ENCODE data around the gene SEC14L5.

SEC14L5 gene

DNA sequence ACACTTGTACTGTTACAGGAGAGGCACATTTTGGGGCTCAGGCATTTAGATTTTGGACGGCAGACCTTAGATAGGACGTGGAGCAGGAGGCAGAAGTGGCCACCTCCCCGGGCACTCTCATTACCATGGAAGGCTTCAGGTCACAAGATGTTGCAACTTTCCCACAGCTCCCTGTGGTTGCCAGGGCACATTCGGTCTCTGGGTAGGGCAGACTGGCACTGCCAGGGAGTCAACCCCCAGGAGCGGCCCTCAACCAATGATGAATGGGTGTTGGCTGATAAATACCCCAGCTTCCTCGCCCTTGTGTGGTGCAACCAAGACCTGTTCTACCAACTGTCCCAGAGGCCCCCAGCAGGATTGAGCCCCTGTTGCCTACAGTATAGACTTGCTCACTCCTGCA, 64.4 kb downstream of the SEC14L5 start:
- Mint-ChIP-seq H3K9me3 (no peaks in the 10 kb centered on the region), H3K27me3 (peaks cover 13% of the 10 kb centered on the region), H3K27ac (no peak overlapping the region), H3K4me1 (no peaks in the 10 kb centered on the region), H3K4me3 (no peak overlapping the region)
- no peak for ATAC-seq
- no peak for DNase-seq

DNA sequence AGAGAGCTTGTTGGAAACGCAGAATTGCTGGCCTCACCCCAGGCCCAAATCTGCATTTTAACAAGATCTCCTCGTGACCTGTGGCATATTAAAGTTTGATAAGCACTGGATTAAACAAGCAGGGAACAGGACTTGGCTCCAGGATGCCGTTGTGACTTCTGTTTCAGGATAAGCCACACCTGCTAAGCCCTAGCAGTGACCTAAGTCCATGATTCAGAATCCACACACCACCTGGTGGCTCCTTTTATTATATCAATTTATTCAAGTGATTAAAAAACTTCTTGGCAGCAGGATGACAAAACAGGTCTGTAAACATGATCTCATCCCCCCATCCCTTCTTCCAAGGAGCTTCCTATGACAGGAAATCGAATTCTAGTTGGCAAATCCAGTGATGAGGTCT, 66.5 kb downstream of the SEC14L5 start:
- DNase-seq (no peak), ATAC-seq (no peak)
- Mint-ChIP-seq H3K9me3 (no peaks in the 10 kb centered on the region), H3K27ac (no peak overlapping the region), H3K4me1 (no peaks in the 10 kb centered on the region), H3K4me3 (no peak overlapping the region), H3K27me3 (peaks cover 12% of the 10 kb centered on the region)

DNA sequence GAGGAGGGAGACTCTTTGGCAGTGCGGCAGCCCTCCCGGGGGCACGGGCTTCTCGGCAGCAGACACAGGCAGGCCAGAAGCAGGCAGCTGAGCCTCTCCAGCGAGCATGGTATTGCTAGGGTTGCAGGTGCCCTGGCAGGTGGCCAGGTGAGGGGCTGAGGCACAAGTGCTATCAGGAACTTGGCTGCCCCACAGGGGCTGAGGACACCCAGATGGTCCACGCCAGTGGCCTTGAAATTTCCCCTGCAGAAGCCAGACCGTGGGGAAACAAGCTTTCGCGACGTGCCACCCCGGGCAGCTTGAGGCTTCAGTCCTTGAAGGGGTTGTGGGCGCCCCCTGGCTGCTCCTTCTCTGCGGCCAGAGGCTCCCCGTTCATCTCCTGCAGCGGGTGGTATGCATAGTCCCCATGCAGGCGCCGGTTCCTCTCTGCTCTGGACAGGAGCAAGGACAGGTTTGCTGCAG, 67.1 kb downstream of the SEC14L5 start:
- H3K4me1 Mint-ChIP-seq = no peaks in the 10 kb centered on the region
- ATAC-seq (peak; percentile 23), DNase-seq (no peak)
- no peaks in the 10 kb centered on the region for H3K9me3 Mint-ChIP-seq
- peaks cover 6% of the 10 kb centered on the region for H3K27me3 Mint-ChIP-seq
- H3K4me3 Mint-ChIP-seq = no peak overlapping the region
- no peak overlapping the region for H3K27ac Mint-ChIP-seq

DNA sequence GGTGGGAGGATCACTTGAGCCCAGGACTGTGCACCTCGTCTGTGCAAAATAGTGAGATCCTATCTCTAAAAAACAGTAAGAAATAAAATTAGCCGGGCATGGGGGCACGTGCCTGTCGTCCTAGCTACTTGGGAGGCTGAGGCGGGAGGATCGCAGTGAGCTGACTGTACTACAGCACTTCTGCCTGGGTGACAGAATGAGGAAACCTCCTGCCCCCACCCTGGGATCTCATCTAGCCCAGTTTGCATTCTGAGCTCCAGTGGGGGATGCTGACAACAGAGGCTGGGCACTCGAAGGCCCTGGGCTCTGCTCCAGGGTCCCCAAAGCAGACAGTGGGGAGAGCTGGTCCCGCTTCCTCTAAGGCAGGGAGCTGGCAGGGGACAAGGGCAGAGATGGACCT, 68.5 kb downstream of the SEC14L5 start:
- Mint-ChIP-seq H3K9me3 (no peaks in the 10 kb centered on the region), H3K4me1 (peaks cover 2% of the 10 kb centered on the region), H3K4me3 (no peak overlapping the region), H3K27me3 (no peaks in the 10 kb centered on the region), H3K27ac (no peak overlapping the region)
- no peak for ATAC-seq
- DNase-seq = no peak

DNA sequence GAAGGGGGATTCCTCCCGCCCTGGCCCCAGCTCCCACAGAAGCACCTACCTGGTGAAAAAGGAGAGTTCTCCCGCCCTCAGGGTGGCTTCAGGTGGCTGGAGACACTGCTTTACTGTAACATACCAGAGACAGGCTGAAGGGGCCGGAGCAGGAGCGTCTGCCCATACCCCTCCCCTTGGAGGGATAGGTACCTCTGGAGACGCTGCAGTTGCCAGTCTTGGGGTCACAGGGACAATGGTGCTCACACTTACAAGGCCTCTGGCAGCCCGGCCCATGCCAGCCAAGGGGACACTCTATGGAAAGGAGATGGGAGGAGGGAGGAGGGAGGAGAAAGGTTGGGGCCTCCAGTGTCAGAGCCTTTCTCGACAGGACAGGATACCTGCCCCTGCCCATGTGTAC, 69.0 kb downstream of the SEC14L5 start:
- Mint-ChIP-seq H3K4me1 (peaks cover 6% of the 10 kb centered on the region), H3K9me3 (no peaks in the 10 kb centered on the region), H3K27ac (peak overlapping the region in 1 of 2 donors; percentile 19), H3K4me3 (no peak overlapping the region), H3K27me3 (no peaks in the 10 kb centered on the region)
- DNase-seq (no peak), ATAC-seq (no peak)

DNA sequence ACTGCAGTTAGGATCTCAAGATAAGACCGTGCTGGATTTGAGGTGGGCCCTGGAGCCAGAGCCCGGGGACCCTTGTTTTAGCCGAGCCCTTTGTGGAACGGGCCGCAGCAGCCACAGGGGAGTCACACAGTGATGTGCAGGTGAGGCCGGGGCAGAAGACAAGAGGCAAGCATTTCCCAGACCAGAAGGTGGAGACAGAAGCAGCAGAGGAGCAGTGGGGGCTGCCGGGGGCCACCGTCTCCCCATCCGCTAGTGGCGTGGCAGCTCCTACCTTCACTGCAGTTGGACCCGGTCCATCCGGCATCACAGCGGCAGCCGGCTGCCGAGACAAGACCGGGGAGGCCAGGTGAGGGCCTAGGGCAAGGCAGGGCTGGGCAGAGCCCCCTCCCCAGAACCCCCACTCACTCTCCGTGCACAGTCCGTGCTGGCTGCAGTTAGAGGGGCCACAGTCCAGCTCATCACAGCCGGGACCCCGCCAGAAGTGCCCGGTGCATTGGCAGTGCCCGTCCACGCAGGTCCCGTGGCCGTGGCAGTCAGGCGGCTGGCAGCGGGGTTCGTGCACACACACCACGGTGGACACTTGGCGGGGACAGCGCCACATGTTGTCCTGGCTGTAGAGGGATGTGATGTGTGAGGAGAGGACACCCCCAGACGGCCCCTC, 69.6 kb downstream of the SEC14L5 start:
- H3K9me3 Mint-ChIP-seq = no peaks in the 10 kb centered on the region
- DNase-seq = no peak
- H3K4me3 Mint-ChIP-seq = no peak overlapping the region
- H3K27ac Mint-ChIP-seq = peak overlapping the region in 1 of 2 donors; percentile 67
- ATAC-seq = peak; percentile 21
- no peaks in the 10 kb centered on the region for H3K27me3 Mint-ChIP-seq
- H3K4me1 Mint-ChIP-seq = peaks cover 12% of the 10 kb centered on the region

DNA sequence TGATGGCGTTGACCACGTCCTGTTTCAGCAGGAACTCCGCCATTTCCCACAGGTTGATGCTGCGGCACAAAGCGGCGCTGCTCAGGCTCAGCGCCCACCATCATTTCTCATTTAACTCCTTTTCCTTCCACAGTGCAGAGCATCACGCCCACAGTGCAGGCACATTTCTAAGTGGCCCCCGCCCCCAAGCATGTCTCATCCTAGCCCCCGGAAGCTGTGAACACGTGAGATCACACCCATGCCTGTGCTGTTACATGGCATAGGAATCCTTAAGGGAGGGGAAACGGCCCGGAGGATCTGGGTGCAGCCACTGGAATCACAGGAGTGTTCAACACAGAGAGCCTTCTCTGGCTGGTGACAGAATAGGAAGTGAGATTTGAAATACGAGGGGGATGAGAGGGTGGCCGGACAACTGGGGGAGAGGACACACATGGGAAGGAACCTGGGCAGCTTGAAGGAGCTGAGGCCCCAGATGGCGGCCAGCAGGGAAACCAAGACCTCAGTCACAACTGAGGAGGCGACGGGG, 70.9 kb downstream of the SEC14L5 start:
- no peaks in the 10 kb centered on the region for H3K9me3 Mint-ChIP-seq
- no peaks in the 10 kb centered on the region for H3K27me3 Mint-ChIP-seq
- no peak overlapping the region for H3K4me3 Mint-ChIP-seq
- H3K4me1 Mint-ChIP-seq = peaks cover 19% of the 10 kb centered on the region
- DNase-seq = no peak
- no peak overlapping the region for H3K27ac Mint-ChIP-seq
- no peak for ATAC-seq

DNA sequence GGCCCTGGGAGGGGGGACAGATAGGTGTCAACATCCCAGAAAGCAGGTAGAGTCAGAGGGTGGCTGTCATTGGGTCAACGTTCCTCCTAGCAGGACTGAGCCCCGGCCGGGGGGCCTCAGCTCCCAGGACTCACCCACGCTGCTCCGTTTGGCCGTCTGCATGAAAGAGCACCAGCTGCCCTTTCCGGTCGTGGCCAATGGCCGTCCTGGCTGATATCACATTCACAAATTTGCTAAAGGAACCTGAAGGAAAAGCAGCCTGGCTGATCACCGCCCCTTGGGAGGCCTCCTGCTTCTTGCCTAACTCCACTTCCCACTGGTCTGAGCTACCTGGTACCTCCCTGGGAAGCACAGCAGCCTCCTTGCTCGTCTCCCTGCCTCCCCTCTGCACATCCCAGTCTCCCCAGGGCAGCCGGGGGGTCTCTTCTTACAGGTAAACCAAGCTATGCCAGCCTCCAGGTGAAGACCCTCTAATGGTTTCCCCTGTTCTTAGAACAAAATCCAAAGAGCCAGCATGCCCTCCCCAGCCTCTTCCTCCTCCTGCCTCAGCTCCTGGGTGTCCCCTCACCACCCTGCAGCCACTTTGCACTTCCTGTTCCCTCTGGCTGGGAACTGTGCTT, 72.2 kb downstream of the SEC14L5 start:
- H3K27ac Mint-ChIP-seq = no peak overlapping the region
- no peak for ATAC-seq
- DNase-seq = no peak
- no peak overlapping the region for H3K4me3 Mint-ChIP-seq
- H3K4me1 Mint-ChIP-seq = peaks cover 33% of the 10 kb centered on the region
- H3K9me3 Mint-ChIP-seq = no peaks in the 10 kb centered on the region
- no peaks in the 10 kb centered on the region for H3K27me3 Mint-ChIP-seq

DNA sequence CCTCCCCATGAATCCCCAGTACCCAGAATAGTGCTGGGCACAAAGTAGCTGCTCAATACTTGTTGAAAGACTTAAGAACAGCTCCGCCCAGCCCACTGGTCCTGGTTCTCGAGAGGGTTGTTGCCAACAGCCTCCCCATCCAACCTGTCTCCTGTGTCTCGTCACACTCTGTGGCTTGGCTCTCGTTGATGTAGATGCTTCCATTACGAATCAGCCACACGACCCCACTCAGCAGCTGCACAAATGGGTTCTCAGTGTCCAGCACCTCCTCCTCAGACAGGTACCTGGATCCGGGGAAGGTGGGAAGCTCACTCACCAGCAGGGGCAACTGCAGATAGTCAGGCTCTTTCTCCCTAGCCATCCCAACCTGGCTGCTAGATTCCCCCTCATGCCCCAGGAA, 73.5 kb downstream of the SEC14L5 start:
- no peak overlapping the region for H3K4me3 Mint-ChIP-seq
- H3K27me3 Mint-ChIP-seq = no peaks in the 10 kb centered on the region
- no peak for ATAC-seq
- H3K4me1 Mint-ChIP-seq = peaks cover 37% of the 10 kb centered on the region
- DNase-seq = no peak
- no peak overlapping the region for H3K27ac Mint-ChIP-seq
- H3K9me3 Mint-ChIP-seq = no peaks in the 10 kb centered on the region

DNA sequence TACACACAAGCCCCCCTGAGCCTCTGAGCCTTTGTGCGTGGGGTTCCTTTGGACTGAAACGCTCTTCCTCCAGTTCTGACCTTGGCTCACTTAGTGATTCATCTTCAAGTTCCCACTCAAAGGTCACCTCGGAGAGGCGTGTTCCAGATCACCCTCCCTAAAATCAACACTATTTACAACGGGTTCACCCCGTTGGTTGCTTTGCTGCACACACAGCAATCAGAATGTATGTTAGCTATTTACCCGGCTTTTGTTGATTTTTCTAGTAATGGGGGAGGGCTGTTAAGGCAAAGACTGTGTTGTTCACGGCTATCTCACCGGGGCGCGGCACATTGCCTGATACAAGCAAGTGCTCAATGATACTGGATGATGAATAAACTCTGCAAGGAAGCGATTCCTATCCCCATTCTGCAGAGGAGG, 74.6 kb downstream of the SEC14L5 start:
- DNase-seq (no peak), ATAC-seq (no peak)
- H3K4me1 Mint-ChIP-seq = peaks cover 37% of the 10 kb centered on the region
- H3K9me3 Mint-ChIP-seq = no peaks in the 10 kb centered on the region
- H3K4me3 Mint-ChIP-seq = peak overlapping the region; percentile 86 to 88
- H3K27ac Mint-ChIP-seq = peak overlapping the region in 1 of 2 donors; percentile 71
- no peaks in the 10 kb centered on the region for H3K27me3 Mint-ChIP-seq

DNA sequence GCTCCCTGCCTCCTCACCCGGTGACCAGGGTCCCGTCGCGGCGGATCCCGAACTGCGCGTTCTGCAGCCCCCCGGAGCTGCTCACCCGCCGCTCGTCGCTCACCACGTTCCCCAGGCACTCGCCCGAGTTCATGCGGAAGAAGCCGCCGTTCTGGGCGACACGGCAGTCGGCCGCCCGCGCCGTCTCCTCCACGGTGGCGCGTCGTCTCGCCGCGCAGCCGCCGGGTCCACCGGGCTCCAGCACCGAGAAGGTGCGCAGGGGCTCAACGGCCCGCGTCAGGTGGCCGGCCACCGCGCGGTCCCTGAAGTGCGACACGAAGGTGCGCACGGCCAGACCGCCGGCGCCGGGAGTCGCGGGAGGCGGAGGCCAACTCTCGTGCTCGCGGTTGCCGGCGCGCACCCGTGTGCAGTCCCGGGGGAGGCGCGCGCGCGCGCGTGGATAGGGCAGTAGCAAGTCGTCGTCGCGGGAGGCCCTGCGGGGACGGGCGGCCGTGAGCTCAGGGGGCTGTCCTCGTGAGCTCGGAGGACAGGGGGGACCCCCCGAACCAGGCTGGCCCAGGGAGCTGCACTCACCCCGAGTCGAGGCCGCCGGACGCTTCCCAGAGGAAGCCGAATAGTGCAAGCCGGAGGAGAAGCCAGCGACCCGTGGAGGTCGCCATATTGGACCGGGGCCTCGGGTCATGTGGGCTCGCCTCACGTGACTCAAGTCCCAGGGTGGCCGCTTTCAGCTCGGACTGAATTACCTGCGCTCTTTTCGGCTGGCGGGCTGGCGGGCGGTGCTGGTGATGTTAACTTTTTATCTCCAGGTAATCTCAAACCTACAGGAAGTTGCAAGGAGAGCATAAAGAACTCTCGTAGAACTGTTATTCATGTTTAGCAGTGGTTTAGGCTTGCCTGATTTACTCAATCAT, 75.4 kb downstream of the SEC14L5 start, which contains the start of gene NAGPA:
NAGPA (minus strand) TSS at position 680 of the 911 bp plus-strand sequence; CDS start at position 659, 21 bp downstream.
- Mint-ChIP-seq H3K9me3 (no peaks in the 10 kb centered on the region), H3K4me1 (peaks cover 37% of the 10 kb centered on the region), H3K4me3 (peak within 1 kb of the TSS; percentile 86 to 88), H3K27ac (peak within 1 kb of the TSS; percentile 95), H3K27me3 (no peaks in the 10 kb centered on the region)
- ATAC-seq (peak; percentile 94), DNase-seq (peak; percentile 74 to 83)

DNA sequence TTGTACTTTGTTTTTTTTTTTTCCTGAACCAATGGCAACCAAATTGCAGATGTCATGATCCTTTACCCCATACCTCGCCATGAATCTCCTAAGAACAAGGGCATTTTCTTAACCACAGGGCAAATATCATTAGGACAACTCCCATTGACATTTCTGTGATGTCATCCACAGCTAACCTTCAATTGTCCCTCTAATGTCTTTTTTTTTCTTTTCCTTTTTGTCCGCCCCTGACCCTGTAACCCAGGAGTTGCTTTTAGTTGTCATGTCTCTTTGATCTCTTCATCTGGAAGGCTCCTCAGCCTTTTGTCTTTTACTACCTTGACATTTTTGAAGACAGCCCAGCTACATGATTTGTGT, 76.0 kb downstream of the SEC14L5 start:
- Mint-ChIP-seq H3K4me1 (peaks cover 37% of the 10 kb centered on the region), H3K4me3 (peak overlapping the region; percentile 86 to 88), H3K9me3 (no peaks in the 10 kb centered on the region), H3K27me3 (no peaks in the 10 kb centered on the region), H3K27ac (peak overlapping the region; percentile 95)
- ATAC-seq (no peak), DNase-seq (no peak)

DNA sequence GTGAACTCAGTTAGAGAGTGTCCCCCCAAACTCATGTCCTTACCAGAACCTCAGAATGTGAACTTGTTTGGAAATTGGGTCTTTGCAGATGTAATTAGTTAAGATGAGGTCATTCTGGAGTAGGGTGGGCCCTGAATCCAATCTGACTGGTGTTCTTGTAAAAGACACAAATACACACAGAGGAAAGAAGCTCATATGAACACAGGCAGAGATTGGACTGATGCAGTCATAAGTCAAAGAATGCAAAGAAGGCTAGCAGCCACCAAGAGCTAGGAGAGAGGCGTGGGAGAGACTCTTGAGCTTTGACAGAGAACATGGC, 77.7 kb downstream of the SEC14L5 start:
- DNase-seq = no peak
- H3K27me3 Mint-ChIP-seq = no peaks in the 10 kb centered on the region
- H3K4me1 Mint-ChIP-seq = peaks cover 37% of the 10 kb centered on the region
- no peak overlapping the region for H3K4me3 Mint-ChIP-seq
- no peaks in the 10 kb centered on the region for H3K9me3 Mint-ChIP-seq
- H3K27ac Mint-ChIP-seq = no peak overlapping the region
- no peak for ATAC-seq

DNA sequence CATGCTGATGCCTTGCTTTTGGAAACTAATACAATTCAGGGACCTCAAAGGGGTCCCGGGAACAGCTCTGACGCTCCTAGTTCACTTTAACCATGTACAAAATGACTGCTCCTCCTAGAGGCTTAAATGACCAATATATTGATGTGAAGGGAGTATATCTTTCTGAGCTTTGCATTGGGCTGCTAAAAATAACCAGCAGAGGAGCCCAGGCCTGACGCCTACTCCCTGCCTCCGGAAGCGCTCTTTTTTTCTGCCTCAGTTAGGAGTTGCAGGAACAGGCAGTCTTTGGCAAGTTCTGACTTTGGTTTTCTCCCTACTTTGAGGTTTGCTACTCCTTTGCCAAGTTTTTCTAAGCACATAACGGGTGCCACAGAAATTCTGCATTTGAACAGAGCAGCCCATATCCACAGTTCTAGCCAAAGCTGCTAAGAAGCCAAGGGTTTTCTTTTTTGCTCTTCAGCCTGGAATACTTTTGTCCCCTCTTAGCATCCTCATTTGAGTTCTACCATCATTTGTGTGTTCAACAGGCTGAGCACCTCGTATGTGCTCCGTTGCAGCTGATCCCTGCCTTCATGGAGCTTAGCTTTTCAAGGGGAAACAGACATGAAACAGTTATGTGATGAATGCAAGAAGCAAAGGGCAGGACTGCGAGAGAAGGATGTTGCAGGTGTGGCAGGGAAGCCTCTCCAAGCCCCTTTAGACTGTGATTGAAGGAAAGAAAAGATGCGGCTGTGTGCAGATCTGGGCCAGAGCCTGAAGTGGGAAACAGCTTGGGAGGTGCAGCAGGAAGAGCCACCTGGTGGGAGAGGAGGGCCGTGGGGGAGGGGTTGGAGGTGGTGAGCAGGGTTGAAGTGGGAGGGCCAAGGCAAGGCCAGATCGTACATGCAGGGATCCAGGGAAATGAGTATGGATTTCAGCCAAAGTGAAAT, 78.4 kb downstream of the SEC14L5 start:
- Mint-ChIP-seq H3K4me3 (no peak overlapping the region), H3K27ac (no peak overlapping the region), H3K27me3 (no peaks in the 10 kb centered on the region), H3K9me3 (no peaks in the 10 kb centered on the region), H3K4me1 (peaks cover 37% of the 10 kb centered on the region)
- DNase-seq = no peak
- ATAC-seq = no peak

DNA sequence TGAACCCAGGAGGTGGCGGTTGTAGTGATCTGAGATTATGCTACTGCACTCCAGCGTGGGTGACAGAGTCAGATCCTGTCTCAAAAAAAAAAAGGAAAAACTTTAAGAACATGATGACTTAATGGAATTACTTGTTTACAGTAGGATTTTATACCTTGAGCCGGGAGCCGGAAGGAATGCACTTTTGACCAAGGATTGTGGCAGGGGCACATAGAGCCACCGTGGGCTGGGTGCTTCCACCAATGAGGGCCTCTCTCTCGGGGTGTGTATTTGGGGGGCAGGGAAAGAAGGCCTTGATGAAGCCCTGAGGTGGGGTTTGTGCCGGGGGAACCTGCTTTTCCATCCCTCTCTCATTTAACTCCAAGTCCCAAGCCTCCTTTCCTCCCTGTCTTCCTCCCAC, 82.3 kb downstream of the SEC14L5 start:
- DNase-seq (no peak), ATAC-seq (no peak)
- H3K4me1 Mint-ChIP-seq = peaks cover 4% of the 10 kb centered on the region
- no peaks in the 10 kb centered on the region for H3K27me3 Mint-ChIP-seq
- H3K4me3 Mint-ChIP-seq = no peak overlapping the region
- no peaks in the 10 kb centered on the region for H3K9me3 Mint-ChIP-seq
- no peak overlapping the region for H3K27ac Mint-ChIP-seq

Data from stimulated activated naive CD8-positive, alpha-beta T cell treated with anti-CD3 and anti-CD28 coated beads, Interleukin-15, amount 100 ng/mL, for 72 hours (primary cell).